GM19467 (cell line): ENCODE measurements around the gene FBXW11.

Experiments
- ATAC-seq: cut with Tn5 transposase; IDR thresholded peaks from one replicate; pipeline ENCODE4 v1.9.1; 2021; ENCODE audit warnings: mild to moderate bottlenecking, moderate library complexity; ENCODE audit not compliant: unreplicated experiment

FBXW11 gene

GRCh38 chr5:171874234-171874633, 132.2 kb downstream of the FBXW11 start:
- ATAC-seq: no peak

GRCh38 chr5:171872666-171873065, 133.8 kb downstream of the FBXW11 start:
- no peak for ATAC-seq

GRCh38 chr5:171871711-171872110, 134.7 kb downstream of the FBXW11 start:
- no peak for ATAC-seq

GRCh38 chr5:171869956-171870355, 136.5 kb downstream of the FBXW11 start:
- ATAC-seq: no peak

- no peak for ATAC-seq
Observed at GRCh38 chr5:171868236-171868635, 138.2 kb downstream of the FBXW11 start.

- ATAC-seq: no peak
Observed at GRCh38 chr5:171867786-171868185, 138.7 kb downstream of the FBXW11 start.

GRCh38 chr5:171865471-171865870, 141.0 kb downstream of the FBXW11 start:
- no peak for ATAC-seq

- no peak for ATAC-seq
Observed at GRCh38 chr5:171863935-171864334, 142.5 kb downstream of the FBXW11 start.

- ATAC-seq: no peak
Observed at GRCh38 chr5:171862624-171863023, 143.8 kb downstream of the FBXW11 start.

GRCh38 chr5:171861381-171861780, 145.1 kb downstream of the FBXW11 start:
- ATAC-seq: no peak

GRCh38 chr5:171858303-171858702, 148.1 kb downstream of the FBXW11 start:
- no peak for ATAC-seq

- ATAC-seq: no peak
Observed at GRCh38 chr5:171857489-171857876, 149.0 kb downstream of the FBXW11 start.

- ATAC-seq: no peak
Observed at GRCh38 chr5:171855798-171856763, 150.4 kb downstream of the FBXW11 start.

- ATAC-seq: no peak
Observed at GRCh38 chr5:171855265-171855664, 151.2 kb downstream of the FBXW11 start.

GRCh38 chr5:171852255-171852681, 154.2 kb downstream of the FBXW11 start:
- ATAC-seq: no peak

GRCh38 chr5:171851251-171851650, 155.2 kb downstream of the FBXW11 start:
- ATAC-seq: no peak

- ATAC-seq: no peak
Observed at GRCh38 chr5:171850324-171850947, 156.0 kb downstream of the FBXW11 start.

- no peak for ATAC-seq
Observed at GRCh38 chr5:171849585-171850323, 156.7 kb downstream of the FBXW11 start.

GRCh38 chr5:171848911-171849520, 157.4 kb downstream of the FBXW11 start:
- ATAC-seq: no peak

GRCh38 chr5:171848486-171848885, 158.0 kb downstream of the FBXW11 start:
- ATAC-seq: no peak

- no peak for ATAC-seq
Observed at GRCh38 chr5:171848006-171848405, 158.4 kb downstream of the FBXW11 start.
